HG03039 (cell line): ENCODE data around the gene PPP2R5C.
A peak's percentile ranks its signal among the peaks of the same experiment; 100 is the strongest.
"Not testable (repeated sequence)": the region's sequence is repeated elsewhere in the genome, so short reads cannot be mapped to it uniquely, and the experiment has no call there.

Experiments
- ATAC-seq: cut with Tn5 transposase; IDR thresholded peaks from one replicate; pipeline ENCODE4 v1.9.1; 2021; ENCODE audit warnings: mild to moderate bottlenecking, moderate library complexity; ENCODE audit not compliant: unreplicated experiment

Gene PPP2R5C

GRCh38 chr14:101726954-101727302 is 34.6 kb upstream of the PPP2R5C start:
- ATAC-seq = no peak

GRCh38 chr14:101727611-101728366 is 33.7 kb upstream of the PPP2R5C start:
- ATAC-seq = no peak

- ATAC-seq = no peak
These were observed 33.2 kb upstream of the PPP2R5C start for GRCh38 chr14:101728367-101728742.

- no peak for ATAC-seq
These were observed 32.1 kb upstream of the PPP2R5C start for GRCh38 chr14:101729382-101729781.

- ATAC-seq = not testable (repeated sequence)
These were observed 31.4 kb upstream of the PPP2R5C start for GRCh38 chr14:101730157-101730556.

GRCh38 chr14:101730626-101731186 is 30.8 kb upstream of the PPP2R5C start:
- no peak for ATAC-seq

- peak; percentile 82 for ATAC-seq
These were observed 30.1 kb upstream of the PPP2R5C start for GRCh38 chr14:101731187-101732080.

- ATAC-seq = no peak
These were observed 29.4 kb upstream of the PPP2R5C start for GRCh38 chr14:101732118-101732517.

- ATAC-seq = no peak
These were observed 28.3 kb upstream of the PPP2R5C start for GRCh38 chr14:101733211-101733610.

GRCh38 chr14:101734246-101734847 is 27.2 kb upstream of the PPP2R5C start:
- ATAC-seq = no peak

GRCh38 chr14:101735453-101735852 is 26.1 kb upstream of the PPP2R5C start:
- no peak for ATAC-seq

- no peak for ATAC-seq
These were observed 25.4 kb upstream of the PPP2R5C start for GRCh38 chr14:101736071-101736470.

- no peak for ATAC-seq
These were observed 24.9 kb upstream of the PPP2R5C start for GRCh38 chr14:101736585-101736984.

- no peak for ATAC-seq
These were observed 23.8 kb upstream of the PPP2R5C start for GRCh38 chr14:101737414-101738339.

- ATAC-seq = no peak
These were observed 22.7 kb upstream of the PPP2R5C start for GRCh38 chr14:101738703-101739320.

GRCh38 chr14:101739446-101740141 is 21.9 kb upstream of the PPP2R5C start:
- ATAC-seq = no peak

GRCh38 chr14:101740981-101741380 is 20.5 kb upstream of the PPP2R5C start:
- ATAC-seq = no peak

- ATAC-seq = no peak
These were observed 17.8 kb upstream of the PPP2R5C start for GRCh38 chr14:101743701-101744100.

- ATAC-seq = not testable (repeated sequence)
These were observed 17.1 kb upstream of the PPP2R5C start for GRCh38 chr14:101744382-101744781.
